GM23338 (cell line): ENCODE data around the gene C16orf78. TPM values are rescaled to one million over a fixed set of nuclear protein-coding genes. Genes with fewer than 3 reads are reported as not detected.

Experiments used
- ATAC-seq: fragments of 200-7000 bp; cut with Tn5 transposase; 3 replicates; pipeline ENCODE4 v1.9.1; 2020
- DNase-seq: peaks from one replicate; pipeline ENCODE4 v3.0.0-alpha.2; 2015; ENCODE audit warnings: low spot score
- H2AFZ ChIP-seq: fragments of 200-600 bp; sonication (generic); 2 replicates; pipeline ENCODE4 v1.8.0; 2016; ENCODE audit warnings: antibody characterized with exemption, mild to moderate bottlenecking, moderate library complexity
- H3F3A ChIP-seq: fragments of 200-600 bp; sonication (generic); replicated peaks from 2 replicates; pipeline ENCODE4 v1.8.0; 2017; ENCODE audit warnings: antibody characterized with exemption, mixed run types, low read depth
- H3K27ac ChIP-seq: fragments of 200-600 bp; sonication (generic); 2 replicates; pipeline ENCODE4 v1.6.1; 2016; ENCODE audit warnings: low read depth
- H3K27me3 ChIP-seq: fragments of 200-600 bp; sonication (generic); 2 replicates; pipeline ENCODE4 v1.8.0; 2016; ENCODE audit warnings: mild to moderate bottlenecking, mixed run types, moderate library complexity; ENCODE audit not compliant: insufficient read depth
- H3K36me3 ChIP-seq: fragments of 200-600 bp; sonication (generic); 2 replicates; pipeline ENCODE4 v1.8.0; 2016; ENCODE audit warnings: mild to moderate bottlenecking; ENCODE audit not compliant: insufficient read depth
- H3K4me1 ChIP-seq: fragments of 200-600 bp; sonication (generic); 2 replicates; pipeline ENCODE4 v1.8.0; 2016; ENCODE audit warnings: mild to moderate bottlenecking, moderate library complexity; ENCODE audit not compliant: insufficient read depth
- H3K4me2 ChIP-seq: fragments of 200-600 bp; sonication (generic); 2 replicates; pipeline ENCODE4 v1.7.1; 2017; ENCODE audit warnings: mixed run types
- H3K4me3 ChIP-seq: fragments of 200-600 bp; sonication (generic); 2 replicates; pipeline ENCODE4 v1.6.1; 2016; ENCODE audit warnings: mixed run types
- H3K79me2 ChIP-seq: fragments of 200-600 bp; sonication (generic); replicated peaks from 2 replicates; pipeline ENCODE4 v1.8.0; 2017; ENCODE audit warnings: mild to moderate bottlenecking; ENCODE audit not compliant: insufficient read depth
- H3K9me2 ChIP-seq: fragments of 200-600 bp; sonication (generic); 2 replicates; pipeline ENCODE4 v1.8.0; 2017; ENCODE audit not compliant: insufficient read depth
- H4K20me1 ChIP-seq: fragments of 200-600 bp; sonication (generic); replicated peaks from 2 replicates; pipeline ENCODE4 v1.8.0; 2017; ENCODE audit warnings: mild to moderate bottlenecking; ENCODE audit not compliant: insufficient read depth
- H3K27ac Mint-ChIP-seq: 2 replicates; pipeline ENCODE4 v1.8.0; 2020; ENCODE audit warnings: inconsistent platforms, mild to moderate bottlenecking, moderate library complexity, mixed read lengths
- H3K27me3 Mint-ChIP-seq: 3 replicates; pipeline ENCODE4 v1.8.0; 2022; ENCODE audit warnings: low read depth, mild to moderate bottlenecking, moderate library complexity, mixed read lengths, inconsistent platforms; ENCODE audit not compliant: insufficient read depth, poor library complexity
- H3K36me3 Mint-ChIP-seq: 3 replicates; pipeline ENCODE4 v1.8.0; 2021; ENCODE audit warnings: low read depth, mild to moderate bottlenecking, inconsistent platforms, moderate library complexity, mixed read lengths
- H3K4me1 Mint-ChIP-seq: 3 replicates; pipeline ENCODE4 v1.8.0; 2020; ENCODE audit warnings: mild to moderate bottlenecking, inconsistent platforms, mixed read lengths
- H3K4me3 Mint-ChIP-seq: 3 replicates; pipeline ENCODE4 v1.8.0; 2021; ENCODE audit warnings: moderate library complexity, mild to moderate bottlenecking, inconsistent platforms, mixed read lengths
- H3K9me3 Mint-ChIP-seq: 3 replicates; pipeline ENCODE4 v1.8.0; 2020; ENCODE audit warnings: moderate library complexity, mild to moderate bottlenecking, inconsistent platforms, mixed read lengths
- CTCF ChIP-seq, 2 experiments: fragments of 200-600 bp in 1 of 2; sonication (generic) in 1 of 2; conservative IDR thresholded peaks; 2 replicates each; pipeline versions ENCODE4 v1.5.1 to v1.6.1; 2016 to 2017; ENCODE audit warnings: antibody characterized with exemption in 2 of 2, low read depth in 2 of 2, mild to moderate bottlenecking in 2 of 2, moderate library complexity in 1 of 2
- ETS1 ChIP-seq: IDR thresholded peaks from 2 replicates; pipeline ENCODE4 v1.6.1; 2016; ENCODE audit warnings: antibody characterized with exemption
- EZH2phosphoT487 ChIP-seq: fragments of 200-600 bp; sonication (generic); IDR thresholded peaks from one replicate; pipeline ENCODE4 v1.8.1; 2018; ENCODE audit warnings: antibody characterized with exemption; ENCODE audit not compliant: unreplicated experiment
- ZNF462 ChIP-seq: fragments of 250-450 bp; sonication (Bioruptor Pico); IDR thresholded peaks from 2 replicates; pipeline ENCODE4 v1.5.0; 2020; ENCODE audit warnings: mild to moderate bottlenecking, moderate library complexity
- polyA plus RNA-seq: library from polyadenylated mRNA; unstranded; fragments of >200 nt; fragmentation: Nextera tagmentation; extraction: Ambion mirVana; gene quantifications from 2 replicates; pipeline ENCODE4 v1.2.1, GENCODE V29; 2016
- total RNA-seq: library from RNA; depleted of rRNA; stranded (reverse); fragments of >200 nt; shearing (Covaris generic); gene quantifications from 2 replicates; pipeline ENCODE4 v1.2.3, GENCODE V29; 2014

The C16orf78 gene
- total and polyA plus RNA-seq, 2 experiments from 2014 or later, result not detected

- TF ChIP-seq ETS1, result no peak
- TF ChIP-seq EZH2phosphoT487, result no peak
- H3K27me3 ChIP-seq, result peaks cover 3% of the 10 kb centered on the region; the same call in 1 of the 2 replicates
- Mint-ChIP-seq H3K27ac (no peak overlapping the region), H3K4me3 (no peak overlapping the region), H3K4me1 (peaks cover 19% of the 10 kb centered on the region), H3K36me3 (no peaks in the 10 kb centered on the region), H3K9me3 (no peaks in the 10 kb centered on the region; the same call in 2 of the 3 replicates), H3K27me3 (peaks cover 5% of the 10 kb centered on the region)
- no peaks in the 10 kb centered on the region for H3F3A ChIP-seq
- no peaks in the 10 kb centered on the region for H3K79me2 ChIP-seq
- no peak overlapping the region for H3K27ac ChIP-seq
- H2AFZ ChIP-seq, result no peak overlapping the region
- no peaks in the 10 kb centered on the region for H3K36me3 ChIP-seq
- H3K4me3 ChIP-seq, result no peak overlapping the region
- peaks cover 13% of the 10 kb centered on the region for H3K9me2 ChIP-seq
- ATAC-seq, result no peak
- no peaks in the 10 kb centered on the region for H4K20me1 ChIP-seq
- H3K4me1 ChIP-seq, result peaks cover 13% of the 10 kb centered on the region; the same call in 1 of the 2 replicates
- DNase-seq, result no peak
- no peak overlapping the region for H3K4me2 ChIP-seq
These were observed 4.6 kb downstream of the C16orf78 start for GRCh38 chr16:49378238-49378637.

- no peaks in the 10 kb centered on the region for H4K20me1 ChIP-seq
- DNase-seq (no peak), ATAC-seq (no peak)
- H3K27ac ChIP-seq, result no peak overlapping the region
- no peak overlapping the region for H3K4me3 Mint-ChIP-seq
- H2AFZ ChIP-seq, result no peak overlapping the region
- H3K4me1 ChIP-seq, result peaks cover 7% of the 10 kb centered on the region; the same call in 1 of the 2 replicates
- H3K4me1 Mint-ChIP-seq, result peaks cover 15% of the 10 kb centered on the region
- no peak for TF ChIP-seq EZH2phosphoT487
- H3K36me3 ChIP-seq, result no peaks in the 10 kb centered on the region
- H3K27me3 Mint-ChIP-seq, result peaks cover 5% of the 10 kb centered on the region
- no peaks in the 10 kb centered on the region for H3K79me2 ChIP-seq
- no peaks in the 10 kb centered on the region for H3K36me3 Mint-ChIP-seq
- H3F3A ChIP-seq, result no peaks in the 10 kb centered on the region
- H3K9me3 Mint-ChIP-seq, result no peaks in the 10 kb centered on the region; the same call in 1 of the 3 replicates
- H3K27ac Mint-ChIP-seq, result no peak overlapping the region
- H3K9me2 ChIP-seq, result peaks cover 7% of the 10 kb centered on the region; the same call in 1 of the 2 replicates
- peaks cover 3% of the 10 kb centered on the region; the same call in 1 of the 2 replicates for H3K27me3 ChIP-seq
- no peak overlapping the region for H3K4me2 ChIP-seq
- no peak overlapping the region for H3K4me3 ChIP-seq
These were observed 5.2 kb downstream of the C16orf78 start for GRCh38 chr16:49378816-49379215.

GRCh38 chr16:49382916-49383315 lies 9.3 kb downstream of the C16orf78 start:
- ATAC-seq (peak; percentile 88), DNase-seq (peak; percentile 77)
- Histone ChIP-seq H3K36me3 (no peaks in the 10 kb centered on the region), H3K27me3 (no peaks in the 10 kb centered on the region), H3K4me1 (no peaks in the 10 kb centered on the region; the same call in 1 of the 2 replicates), H4K20me1 (no peaks in the 10 kb centered on the region), H2AFZ (no peak overlapping the region; the same call in 1 of the 2 replicates), H3K4me3 (no peak overlapping the region), H3F3A (no peaks in the 10 kb centered on the region), H3K4me2 (no peak overlapping the region), H3K9me2 (0 out of 2 replicates have a peak, but pooled peaks cover 2% of the 10 kb centered on the region), H3K79me2 (no peaks in the 10 kb centered on the region), H3K27ac (no peak overlapping the region)
- Mint-ChIP-seq H3K27me3 (no peaks in the 10 kb centered on the region), H3K9me3 (no peaks in the 10 kb centered on the region; the same call in 1 of the 3 replicates), H3K36me3 (no peaks in the 10 kb centered on the region), H3K27ac (no peak overlapping the region), H3K4me1 (peaks cover under 1% of the 10 kb centered on the region; the same call in 1 of the 3 replicates), H3K4me3 (no peak overlapping the region)
- TF ChIP-seq CTCF (conservative IDR thresholded peaks at IDR 0.05; ENCODE audit: low read depth in 2 of 2) (peak; percentile 61 to 62), ZNF462 (CRISPR knock-in tag) (no peak)
